H1 (cell line): Measurements from ENCODE around the gene GALNT5. TPM values are rescaled to one million over a fixed set of nuclear protein-coding genes. Genes with fewer than 3 reads are reported as not detected.

Experiments used
- CEBPB ChIP-seq: IDR thresholded peaks from 2 replicates; pipeline ENCODE4 v1.6.1; 2012; ENCODE audit warnings: low read depth, low read length
- EGR1 ChIP-seq: IDR thresholded peaks from 2 replicates; pipeline ENCODE4 v1.6.1; 2011; ENCODE audit warnings: low read depth, low read length, borderline replicate concordance
- FOSL1 ChIP-seq: IDR thresholded peaks from 2 replicates; pipeline ENCODE4 v1.6.1; 2011; ENCODE audit warnings: mild to moderate bottlenecking, low read depth, low read length, moderate library complexity; ENCODE audit not compliant: insufficient read depth
- JUND ChIP-seq: IDR thresholded peaks from 2 replicates; pipeline ENCODE4 v1.6.1; 2011; ENCODE audit warnings: mild to moderate bottlenecking, improper control_type of control experiment, low read length
- MAFK ChIP-seq: IDR thresholded peaks from 2 replicates; pipeline ENCODE4 v1.6.1; 2012; ENCODE audit warnings: low read depth, mild to moderate bottlenecking, improper control_type of control experiment, low read length
- SIRT6 ChIP-seq: IDR thresholded peaks from one replicate; pipeline ENCODE4 v1.7.1; 2012; ENCODE audit warnings: low read length, inconsistent platforms
- ZNF274 ChIP-seq: IDR thresholded peaks from 2 replicates; pipeline ENCODE4 v1.7.0; 2012; ENCODE audit warnings: low read length, borderline replicate concordance; ENCODE audit errors: extremely low read depth
- polyA plus RNA-seq, 7 experiments: library from polyadenylated mRNA; depleted of rRNA in 3 of 7; stranded (reverse) in 5 of 7; unstranded in 2 of 7; fragments of >200 nt in 5 of 7; fragments of 200-250 nt in 2 of 7; gene quantifications; 1 replicate in 5 of 7; 2 replicates in 1 of 7; 4 replicates in 1 of 7; pipeline versions ENCODE4 v1.2.1 to v1.2.3, GENCODE V29; 2011 to 2013; ENCODE audit warnings: missing spikeins in 2 of 7, mixed read lengths in 2 of 7
- total RNA-seq: library from RNA; stranded (reverse); fragmentation: NEBNext Ultra II Directional; extraction: Animal tissue kit (Norgen Biotek cat#: 25700); gene quantifications from 2 replicates; pipeline ENCODE4 v1.2.1, GENCODE V29; 2021
- TF ChIP-seq, protein P1 (sequence below): fragments of 300-600 bp; sonication (generic); IDR thresholded peaks from 2 replicates; pipeline ENCODE4 v1.7.1; 2012; ENCODE audit warnings: low read length, moderate library complexity, mild to moderate bottlenecking, inconsistent platforms; ENCODE audit not compliant: insufficient replicate concordance

The GALNT5 gene
- total and polyA plus RNA-seq, 2 of the 8 experiments (the other 6 are each of a cell fraction or from before 2014, with no cell fraction given): 0.02 to 0.06 TPM

DNA sequence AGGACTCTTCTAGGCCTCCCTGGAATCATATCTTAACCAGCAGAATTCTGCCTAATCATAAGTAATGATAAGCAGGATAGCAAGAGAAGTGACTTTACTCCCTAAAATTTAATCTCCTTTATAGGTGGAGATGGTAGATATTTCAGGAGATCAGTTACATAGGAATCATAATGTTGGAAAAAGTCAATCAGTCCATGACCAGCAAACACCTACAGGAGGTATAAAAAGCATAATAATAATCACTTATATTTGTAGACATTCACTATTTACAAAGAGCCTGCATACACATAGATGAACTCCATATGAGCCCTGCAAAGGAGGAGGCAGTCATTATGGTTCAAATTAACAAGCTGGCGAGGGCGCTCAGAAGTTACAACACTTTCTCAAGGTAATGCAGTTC is 2.5 kb downstream of the GALNT5 start (continued):
- TF ChIP-seq, protein P1, sequence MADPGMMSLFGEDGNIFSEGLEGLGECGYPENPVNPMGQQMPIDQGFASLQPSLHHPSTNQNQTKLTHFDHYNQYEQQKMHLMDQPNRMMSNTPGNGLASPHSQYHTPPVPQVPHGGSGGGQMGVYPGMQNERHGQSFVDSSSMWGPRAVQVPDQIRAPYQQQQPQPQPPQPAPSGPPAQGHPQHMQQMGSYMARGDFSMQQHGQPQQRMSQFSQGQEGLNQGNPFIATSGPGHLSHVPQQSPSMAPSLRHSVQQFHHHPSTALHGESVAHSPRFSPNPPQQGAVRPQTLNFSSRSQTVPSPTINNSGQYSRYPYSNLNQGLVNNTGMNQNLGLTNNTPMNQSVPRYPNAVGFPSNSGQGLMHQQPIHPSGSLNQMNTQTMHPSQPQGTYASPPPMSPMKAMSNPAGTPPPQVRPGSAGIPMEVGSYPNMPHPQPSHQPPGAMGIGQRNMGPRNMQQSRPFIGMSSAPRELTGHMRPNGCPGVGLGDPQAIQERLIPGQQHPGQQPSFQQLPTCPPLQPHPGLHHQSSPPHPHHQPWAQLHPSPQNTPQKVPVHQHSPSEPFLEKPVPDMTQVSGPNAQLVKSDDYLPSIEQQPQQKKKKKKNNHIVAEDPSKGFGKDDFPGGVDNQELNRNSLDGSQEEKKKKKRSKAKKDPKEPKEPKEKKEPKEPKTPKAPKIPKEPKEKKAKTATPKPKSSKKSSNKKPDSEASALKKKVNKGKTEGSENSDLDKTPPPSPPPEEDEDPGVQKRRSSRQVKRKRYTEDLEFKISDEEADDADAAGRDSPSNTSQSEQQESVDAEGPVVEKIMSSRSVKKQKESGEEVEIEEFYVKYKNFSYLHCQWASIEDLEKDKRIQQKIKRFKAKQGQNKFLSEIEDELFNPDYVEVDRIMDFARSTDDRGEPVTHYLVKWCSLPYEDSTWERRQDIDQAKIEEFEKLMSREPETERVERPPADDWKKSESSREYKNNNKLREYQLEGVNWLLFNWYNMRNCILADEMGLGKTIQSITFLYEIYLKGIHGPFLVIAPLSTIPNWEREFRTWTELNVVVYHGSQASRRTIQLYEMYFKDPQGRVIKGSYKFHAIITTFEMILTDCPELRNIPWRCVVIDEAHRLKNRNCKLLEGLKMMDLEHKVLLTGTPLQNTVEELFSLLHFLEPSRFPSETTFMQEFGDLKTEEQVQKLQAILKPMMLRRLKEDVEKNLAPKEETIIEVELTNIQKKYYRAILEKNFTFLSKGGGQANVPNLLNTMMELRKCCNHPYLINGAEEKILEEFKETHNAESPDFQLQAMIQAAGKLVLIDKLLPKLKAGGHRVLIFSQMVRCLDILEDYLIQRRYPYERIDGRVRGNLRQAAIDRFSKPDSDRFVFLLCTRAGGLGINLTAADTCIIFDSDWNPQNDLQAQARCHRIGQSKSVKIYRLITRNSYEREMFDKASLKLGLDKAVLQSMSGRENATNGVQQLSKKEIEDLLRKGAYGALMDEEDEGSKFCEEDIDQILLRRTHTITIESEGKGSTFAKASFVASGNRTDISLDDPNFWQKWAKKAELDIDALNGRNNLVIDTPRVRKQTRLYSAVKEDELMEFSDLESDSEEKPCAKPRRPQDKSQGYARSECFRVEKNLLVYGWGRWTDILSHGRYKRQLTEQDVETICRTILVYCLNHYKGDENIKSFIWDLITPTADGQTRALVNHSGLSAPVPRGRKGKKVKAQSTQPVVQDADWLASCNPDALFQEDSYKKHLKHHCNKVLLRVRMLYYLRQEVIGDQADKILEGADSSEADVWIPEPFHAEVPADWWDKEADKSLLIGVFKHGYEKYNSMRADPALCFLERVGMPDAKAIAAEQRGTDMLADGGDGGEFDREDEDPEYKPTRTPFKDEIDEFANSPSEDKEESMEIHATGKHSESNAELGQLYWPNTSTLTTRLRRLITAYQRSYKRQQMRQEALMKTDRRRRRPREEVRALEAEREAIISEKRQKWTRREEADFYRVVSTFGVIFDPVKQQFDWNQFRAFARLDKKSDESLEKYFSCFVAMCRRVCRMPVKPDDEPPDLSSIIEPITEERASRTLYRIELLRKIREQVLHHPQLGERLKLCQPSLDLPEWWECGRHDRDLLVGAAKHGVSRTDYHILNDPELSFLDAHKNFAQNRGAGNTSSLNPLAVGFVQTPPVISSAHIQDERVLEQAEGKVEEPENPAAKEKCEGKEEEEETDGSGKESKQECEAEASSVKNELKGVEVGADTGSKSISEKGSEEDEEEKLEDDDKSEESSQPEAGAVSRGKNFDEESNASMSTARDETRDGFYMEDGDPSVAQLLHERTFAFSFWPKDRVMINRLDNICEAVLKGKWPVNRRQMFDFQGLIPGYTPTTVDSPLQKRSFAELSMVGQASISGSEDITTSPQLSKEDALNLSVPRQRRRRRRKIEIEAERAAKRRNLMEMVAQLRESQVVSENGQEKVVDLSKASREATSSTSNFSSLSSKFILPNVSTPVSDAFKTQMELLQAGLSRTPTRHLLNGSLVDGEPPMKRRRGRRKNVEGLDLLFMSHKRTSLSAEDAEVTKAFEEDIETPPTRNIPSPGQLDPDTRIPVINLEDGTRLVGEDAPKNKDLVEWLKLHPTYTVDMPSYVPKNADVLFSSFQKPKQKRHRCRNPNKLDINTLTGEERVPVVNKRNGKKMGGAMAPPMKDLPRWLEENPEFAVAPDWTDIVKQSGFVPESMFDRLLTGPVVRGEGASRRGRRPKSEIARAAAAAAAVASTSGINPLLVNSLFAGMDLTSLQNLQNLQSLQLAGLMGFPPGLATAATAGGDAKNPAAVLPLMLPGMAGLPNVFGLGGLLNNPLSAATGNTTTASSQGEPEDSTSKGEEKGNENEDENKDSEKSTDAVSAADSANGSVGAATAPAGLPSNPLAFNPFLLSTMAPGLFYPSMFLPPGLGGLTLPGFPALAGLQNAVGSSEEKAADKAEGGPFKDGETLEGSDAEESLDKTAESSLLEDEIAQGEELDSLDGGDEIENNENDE: no peak
- TF ChIP-seq CEBPB: no peak
- no peak for TF ChIP-seq MAFK
- TF ChIP-seq SIRT6: no peak
- TF ChIP-seq EGR1: no peak
- TF ChIP-seq ZNF274: no peak
- no peak for TF ChIP-seq JUND
- no peak for TF ChIP-seq FOSL1
